Measurements from ENCODE around the gene PLOD1. TPM values are rescaled to one million over a fixed set of nuclear protein-coding genes. Genes with fewer than 3 reads are reported as not detected.

The PLOD1 gene
- total and polyA plus RNA-seq, 2 experiments from 2014 or later, result 22.4 to 62.9 TPM

DNA sequence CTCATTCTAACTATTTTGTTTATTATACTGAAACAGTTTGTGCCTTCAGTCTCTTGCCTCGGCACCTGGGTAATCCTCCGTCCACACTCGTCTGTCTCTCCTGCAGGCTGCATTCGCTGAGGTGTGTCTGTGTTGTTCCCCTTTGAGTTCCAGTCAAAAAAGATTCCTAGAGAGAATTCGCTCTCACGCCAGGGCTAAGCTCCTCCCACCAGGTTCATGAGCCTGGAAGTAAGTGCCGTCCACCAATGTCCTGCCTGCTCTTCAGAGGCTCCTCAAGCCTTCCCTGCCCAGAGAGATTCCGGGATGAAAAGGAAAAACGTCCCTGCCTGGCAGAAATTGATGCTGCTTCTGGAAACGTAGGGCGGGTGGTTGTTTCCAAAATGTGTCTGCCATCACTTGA lies 21.2 kb upstream of the PLOD1 start (continued):
- TF ChIP-seq, protein P1, sequence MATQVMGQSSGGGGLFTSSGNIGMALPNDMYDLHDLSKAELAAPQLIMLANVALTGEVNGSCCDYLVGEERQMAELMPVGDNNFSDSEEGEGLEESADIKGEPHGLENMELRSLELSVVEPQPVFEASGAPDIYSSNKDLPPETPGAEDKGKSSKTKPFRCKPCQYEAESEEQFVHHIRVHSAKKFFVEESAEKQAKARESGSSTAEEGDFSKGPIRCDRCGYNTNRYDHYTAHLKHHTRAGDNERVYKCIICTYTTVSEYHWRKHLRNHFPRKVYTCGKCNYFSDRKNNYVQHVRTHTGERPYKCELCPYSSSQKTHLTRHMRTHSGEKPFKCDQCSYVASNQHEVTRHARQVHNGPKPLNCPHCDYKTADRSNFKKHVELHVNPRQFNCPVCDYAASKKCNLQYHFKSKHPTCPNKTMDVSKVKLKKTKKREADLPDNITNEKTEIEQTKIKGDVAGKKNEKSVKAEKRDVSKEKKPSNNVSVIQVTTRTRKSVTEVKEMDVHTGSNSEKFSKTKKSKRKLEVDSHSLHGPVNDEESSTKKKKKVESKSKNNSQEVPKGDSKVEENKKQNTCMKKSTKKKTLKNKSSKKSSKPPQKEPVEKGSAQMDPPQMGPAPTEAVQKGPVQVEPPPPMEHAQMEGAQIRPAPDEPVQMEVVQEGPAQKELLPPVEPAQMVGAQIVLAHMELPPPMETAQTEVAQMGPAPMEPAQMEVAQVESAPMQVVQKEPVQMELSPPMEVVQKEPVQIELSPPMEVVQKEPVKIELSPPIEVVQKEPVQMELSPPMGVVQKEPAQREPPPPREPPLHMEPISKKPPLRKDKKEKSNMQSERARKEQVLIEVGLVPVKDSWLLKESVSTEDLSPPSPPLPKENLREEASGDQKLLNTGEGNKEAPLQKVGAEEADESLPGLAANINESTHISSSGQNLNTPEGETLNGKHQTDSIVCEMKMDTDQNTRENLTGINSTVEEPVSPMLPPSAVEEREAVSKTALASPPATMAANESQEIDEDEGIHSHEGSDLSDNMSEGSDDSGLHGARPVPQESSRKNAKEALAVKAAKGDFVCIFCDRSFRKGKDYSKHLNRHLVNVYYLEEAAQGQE (IDR thresholded peaks at IDR 0.05; ENCODE audit: unreplicated experiment), result no peak

DNA sequence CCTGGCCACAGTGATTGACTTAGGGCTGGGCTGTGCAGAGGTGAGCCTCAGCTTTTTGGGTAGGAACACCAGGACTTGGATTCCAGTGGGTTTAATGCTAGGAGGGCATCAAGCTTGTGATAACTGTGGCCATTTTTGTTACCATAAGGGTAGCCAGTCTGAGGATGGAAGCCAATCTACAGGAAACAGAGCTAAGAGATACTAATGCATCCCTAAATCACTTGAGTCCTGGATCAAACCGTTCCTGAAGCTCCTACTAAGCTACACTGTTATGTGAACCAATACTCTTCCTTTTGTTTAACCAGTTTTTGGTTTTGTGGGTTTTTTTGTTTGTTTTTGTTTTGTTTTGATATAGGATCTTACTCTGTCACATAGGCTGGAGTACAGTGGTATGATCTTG lies 20.5 kb upstream of the PLOD1 start:
- H3K4me3 Mint-ChIP-seq, result no peak overlapping the region
- TF ChIP-seq JUNB (IDR thresholded peaks at IDR 0.05; ENCODE audit: unreplicated experiment) (no peak), POLR2AphosphoS5 (IDR thresholded peaks at IDR 0.05; ENCODE audit: low read depth) (no peak), ZNF331 (CRISPR knock-in tag; IDR thresholded peaks at IDR 0.05; ENCODE audit: low read depth) (no peak), CREB1 (CRISPR knock-in tag; IDR thresholded peaks at IDR 0.05; ENCODE audit: low read depth) (no peak), EZH2phosphoT487 (IDR thresholded peaks at IDR 0.05; ENCODE audit: unreplicated experiment) (no peak), NANOG (IDR thresholded peaks at IDR 0.05; ENCODE audit: borderline replicate concordance) (no peak), STAT1 (IDR thresholded peaks at IDR 0.05; ENCODE audit: unreplicated experiment) (no peak), ZNF114 (CRISPR knock-in tag; IDR thresholded peaks at IDR 0.05) (no peak)
- TF ChIP-seq, protein P1 (IDR thresholded peaks at IDR 0.05; ENCODE audit: unreplicated experiment), result no peak
- TF ChIP-seq, protein P2, sequence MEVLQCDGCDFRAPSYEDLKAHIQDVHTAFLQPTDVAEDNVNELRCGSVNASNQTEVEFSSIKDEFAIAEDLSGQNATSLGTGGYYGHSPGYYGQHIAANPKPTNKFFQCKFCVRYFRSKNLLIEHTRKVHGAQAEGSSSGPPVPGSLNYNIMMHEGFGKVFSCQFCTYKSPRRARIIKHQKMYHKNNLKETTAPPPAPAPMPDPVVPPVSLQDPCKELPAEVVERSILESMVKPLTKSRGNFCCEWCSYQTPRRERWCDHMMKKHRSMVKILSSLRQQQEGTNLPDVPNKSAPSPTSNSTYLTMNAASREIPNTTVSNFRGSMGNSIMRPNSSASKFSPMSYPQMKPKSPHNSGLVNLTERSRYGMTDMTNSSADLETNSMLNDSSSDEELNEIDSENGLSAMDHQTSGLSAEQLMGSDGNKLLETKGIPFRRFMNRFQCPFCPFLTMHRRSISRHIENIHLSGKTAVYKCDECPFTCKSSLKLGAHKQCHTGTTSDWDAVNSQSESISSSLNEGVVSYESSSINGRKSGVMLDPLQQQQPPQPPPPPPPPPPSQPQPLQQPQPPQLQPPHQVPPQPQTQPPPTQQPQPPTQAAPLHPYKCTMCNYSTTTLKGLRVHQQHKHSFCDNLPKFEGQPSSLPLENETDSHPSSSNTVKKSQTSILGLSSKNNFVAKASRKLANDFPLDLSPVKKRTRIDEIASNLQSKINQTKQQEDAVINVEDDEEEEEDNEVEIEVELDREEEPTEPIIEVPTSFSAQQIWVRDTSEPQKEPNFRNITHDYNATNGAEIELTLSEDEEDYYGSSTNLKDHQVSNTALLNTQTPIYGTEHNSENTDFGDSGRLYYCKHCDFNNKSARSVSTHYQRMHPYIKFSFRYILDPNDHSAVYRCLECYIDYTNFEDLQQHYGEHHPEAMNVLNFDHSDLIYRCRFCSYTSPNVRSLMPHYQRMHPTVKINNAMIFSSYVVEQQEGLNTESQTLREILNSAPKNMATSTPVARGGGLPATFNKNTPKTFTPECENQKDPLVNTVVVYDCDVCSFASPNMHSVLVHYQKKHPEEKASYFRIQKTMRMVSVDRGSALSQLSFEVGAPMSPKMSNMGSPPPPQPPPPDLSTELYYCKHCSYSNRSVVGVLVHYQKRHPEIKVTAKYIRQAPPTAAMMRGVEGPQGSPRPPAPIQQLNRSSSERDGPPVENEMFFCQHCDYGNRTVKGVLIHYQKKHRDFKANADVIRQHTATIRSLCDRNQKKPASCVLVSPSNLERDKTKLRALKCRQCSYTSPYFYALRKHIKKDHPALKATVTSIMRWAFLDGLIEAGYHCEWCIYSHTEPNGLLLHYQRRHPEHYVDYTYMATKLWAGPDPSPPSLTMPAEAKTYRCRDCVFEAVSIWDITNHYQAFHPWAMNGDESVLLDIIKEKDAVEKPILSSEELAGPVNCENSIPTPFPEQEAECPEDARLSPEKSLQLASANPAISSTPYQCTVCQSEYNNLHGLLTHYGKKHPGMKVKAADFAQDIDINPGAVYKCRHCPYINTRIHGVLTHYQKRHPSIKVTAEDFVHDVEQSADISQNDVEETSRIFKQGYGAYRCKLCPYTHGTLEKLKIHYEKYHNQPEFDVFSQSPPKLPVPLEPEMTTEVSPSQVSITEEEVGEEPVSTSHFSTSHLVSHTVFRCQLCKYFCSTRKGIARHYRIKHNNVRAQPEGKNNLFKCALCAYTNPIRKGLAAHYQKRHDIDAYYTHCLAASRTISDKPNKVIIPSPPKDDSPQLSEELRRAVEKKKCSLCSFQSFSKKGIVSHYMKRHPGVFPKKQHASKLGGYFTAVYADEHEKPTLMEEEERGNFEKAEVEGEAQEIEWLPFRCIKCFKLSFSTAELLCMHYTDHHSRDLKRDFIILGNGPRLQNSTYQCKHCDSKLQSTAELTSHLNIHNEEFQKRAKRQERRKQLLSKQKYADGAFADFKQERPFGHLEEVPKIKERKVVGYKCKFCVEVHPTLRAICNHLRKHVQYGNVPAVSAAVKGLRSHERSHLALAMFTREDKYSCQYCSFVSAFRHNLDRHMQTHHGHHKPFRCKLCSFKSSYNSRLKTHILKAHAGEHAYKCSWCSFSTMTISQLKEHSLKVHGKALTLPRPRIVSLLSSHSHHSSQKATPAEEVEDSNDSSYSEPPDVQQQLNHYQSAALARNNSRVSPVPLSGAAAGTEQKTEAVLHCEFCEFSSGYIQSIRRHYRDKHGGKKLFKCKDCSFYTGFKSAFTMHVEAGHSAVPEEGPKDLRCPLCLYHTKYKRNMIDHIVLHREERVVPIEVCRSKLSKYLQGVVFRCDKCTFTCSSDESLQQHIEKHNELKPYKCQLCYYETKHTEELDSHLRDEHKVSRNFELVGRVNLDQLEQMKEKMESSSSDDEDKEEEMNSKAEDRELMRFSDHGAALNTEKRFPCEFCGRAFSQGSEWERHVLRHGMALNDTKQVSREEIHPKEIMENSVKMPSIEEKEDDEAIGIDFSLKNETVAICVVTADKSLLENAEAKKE (CRISPR knock-in tag; IDR thresholded peaks at IDR 0.05), result no peak
- TF ChIP-seq, protein P3, sequence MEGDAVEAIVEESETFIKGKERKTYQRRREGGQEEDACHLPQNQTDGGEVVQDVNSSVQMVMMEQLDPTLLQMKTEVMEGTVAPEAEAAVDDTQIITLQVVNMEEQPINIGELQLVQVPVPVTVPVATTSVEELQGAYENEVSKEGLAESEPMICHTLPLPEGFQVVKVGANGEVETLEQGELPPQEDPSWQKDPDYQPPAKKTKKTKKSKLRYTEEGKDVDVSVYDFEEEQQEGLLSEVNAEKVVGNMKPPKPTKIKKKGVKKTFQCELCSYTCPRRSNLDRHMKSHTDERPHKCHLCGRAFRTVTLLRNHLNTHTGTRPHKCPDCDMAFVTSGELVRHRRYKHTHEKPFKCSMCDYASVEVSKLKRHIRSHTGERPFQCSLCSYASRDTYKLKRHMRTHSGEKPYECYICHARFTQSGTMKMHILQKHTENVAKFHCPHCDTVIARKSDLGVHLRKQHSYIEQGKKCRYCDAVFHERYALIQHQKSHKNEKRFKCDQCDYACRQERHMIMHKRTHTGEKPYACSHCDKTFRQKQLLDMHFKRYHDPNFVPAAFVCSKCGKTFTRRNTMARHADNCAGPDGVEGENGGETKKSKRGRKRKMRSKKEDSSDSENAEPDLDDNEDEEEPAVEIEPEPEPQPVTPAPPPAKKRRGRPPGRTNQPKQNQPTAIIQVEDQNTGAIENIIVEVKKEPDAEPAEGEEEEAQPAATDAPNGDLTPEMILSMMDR (conservative IDR thresholded peaks at IDR 0.05; ENCODE audit: low read depth in 2 of 2), result no peak

More for the DNA sequence above, 20.5 kb upstream of the PLOD1 start:
- Histone ChIP-seq H3K79me2 (replicated peaks; ENCODE audit: insufficient read depth) (no peaks in the 10 kb centered on the region), H2AFZ (no peak overlapping the region), H4K20me1 (replicated peaks; ENCODE audit: insufficient read depth) (no peaks in the 10 kb centered on the region; the same call in 1 of the 2 replicates), H3K36me3 (ENCODE audit: insufficient read depth) (no peaks in the 10 kb centered on the region), H3K4me1 (ENCODE audit: insufficient read depth) (no peaks in the 10 kb centered on the region), H3K9me2 (ENCODE audit: insufficient read depth) (no peaks in the 10 kb centered on the region), H3K27ac (ENCODE audit: low read depth) (no peak overlapping the region), H3K4me3 (no peak overlapping the region), H3K27me3 (ENCODE audit: insufficient read depth) (no peaks in the 10 kb centered on the region), H3K4me2 (no peak overlapping the region), H3F3A (replicated peaks; ENCODE audit: low read depth) (no peaks in the 10 kb centered on the region)
- ATAC-seq (no peak), DNase-seq (ENCODE audit: low spot score) (no peak)
- Mint-ChIP-seq H3K4me1 (peaks cover 8% of the 10 kb centered on the region), H3K27ac (no peak overlapping the region), H3K36me3 (ENCODE audit: low read depth) (no peaks in the 10 kb centered on the region; the same call in 2 of the 3 replicates), H3K9me3 (no peaks in the 10 kb centered on the region; the same call in 2 of the 3 replicates), H3K27me3 (ENCODE audit: insufficient read depth, low read depth, poor library complexity) (peaks cover 15% of the 10 kb centered on the region)
